Panc1 (cell line): ENCODE data around the gene NOXA1.

Source experiments
- POLR2AphosphoS5 ChIP-seq: IDR thresholded peaks from 2 replicates; pipeline ENCODE4 v1.6.1; 2012; ENCODE audit warnings: mild to moderate bottlenecking, low read depth, low read length, moderate library complexity
- SIN3A ChIP-seq: IDR thresholded peaks from 2 replicates; pipeline ENCODE4 v1.6.1; 2012; ENCODE audit warnings: low read depth, mild to moderate bottlenecking, low read length, moderate library complexity, borderline replicate concordance; ENCODE audit not compliant: insufficient read depth
- TF ChIP-seq, protein P1 (sequence below): fragments of 450-650 bp; IDR thresholded peaks from 2 replicates; pipeline ENCODE4 v1.5.1; 2017; ENCODE audit warnings: mild to moderate bottlenecking
- TF ChIP-seq, protein P2 (sequence below), 2 experiments: IDR thresholded peaks; 2 replicates each; pipeline ENCODE4 v1.6.1; 2011 to 2012; ENCODE audit warnings: low read depth in 2 of 2, control low read depth in 1 of 2, low read length in 1 of 2, mild to moderate bottlenecking in 1 of 2, moderate library complexity in 1 of 2; ENCODE audit not compliant: insufficient read depth in 1 of 2

DNA sequence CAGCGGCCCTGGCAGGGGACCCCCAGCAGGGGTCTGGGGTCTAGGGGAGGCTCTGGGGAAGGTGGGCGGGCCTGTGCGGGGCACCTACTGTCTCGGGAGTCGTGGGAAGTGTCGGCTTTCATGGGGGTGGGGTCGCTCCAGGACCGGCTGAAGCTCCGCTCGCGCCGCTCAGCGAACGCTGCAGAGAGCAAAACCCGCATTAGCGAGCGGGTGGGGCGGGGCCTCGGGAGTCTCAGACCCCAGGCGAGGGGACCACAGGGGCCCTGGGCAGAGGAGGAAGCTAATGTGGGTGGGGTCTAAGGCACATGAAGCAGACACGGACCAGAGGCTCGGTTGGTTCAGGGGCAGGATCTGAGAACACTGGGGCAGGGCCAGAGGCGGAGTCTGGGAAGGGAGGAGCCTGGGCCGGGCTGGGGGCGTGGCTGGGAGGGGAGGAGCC lies 30.5 kb downstream of the NOXA1 start:
- TF ChIP-seq, protein P1, sequence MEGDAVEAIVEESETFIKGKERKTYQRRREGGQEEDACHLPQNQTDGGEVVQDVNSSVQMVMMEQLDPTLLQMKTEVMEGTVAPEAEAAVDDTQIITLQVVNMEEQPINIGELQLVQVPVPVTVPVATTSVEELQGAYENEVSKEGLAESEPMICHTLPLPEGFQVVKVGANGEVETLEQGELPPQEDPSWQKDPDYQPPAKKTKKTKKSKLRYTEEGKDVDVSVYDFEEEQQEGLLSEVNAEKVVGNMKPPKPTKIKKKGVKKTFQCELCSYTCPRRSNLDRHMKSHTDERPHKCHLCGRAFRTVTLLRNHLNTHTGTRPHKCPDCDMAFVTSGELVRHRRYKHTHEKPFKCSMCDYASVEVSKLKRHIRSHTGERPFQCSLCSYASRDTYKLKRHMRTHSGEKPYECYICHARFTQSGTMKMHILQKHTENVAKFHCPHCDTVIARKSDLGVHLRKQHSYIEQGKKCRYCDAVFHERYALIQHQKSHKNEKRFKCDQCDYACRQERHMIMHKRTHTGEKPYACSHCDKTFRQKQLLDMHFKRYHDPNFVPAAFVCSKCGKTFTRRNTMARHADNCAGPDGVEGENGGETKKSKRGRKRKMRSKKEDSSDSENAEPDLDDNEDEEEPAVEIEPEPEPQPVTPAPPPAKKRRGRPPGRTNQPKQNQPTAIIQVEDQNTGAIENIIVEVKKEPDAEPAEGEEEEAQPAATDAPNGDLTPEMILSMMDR = no peak
- no peak for TF ChIP-seq SIN3A
- no peak for TF ChIP-seq POLR2AphosphoS5
- TF ChIP-seq, protein P2, sequence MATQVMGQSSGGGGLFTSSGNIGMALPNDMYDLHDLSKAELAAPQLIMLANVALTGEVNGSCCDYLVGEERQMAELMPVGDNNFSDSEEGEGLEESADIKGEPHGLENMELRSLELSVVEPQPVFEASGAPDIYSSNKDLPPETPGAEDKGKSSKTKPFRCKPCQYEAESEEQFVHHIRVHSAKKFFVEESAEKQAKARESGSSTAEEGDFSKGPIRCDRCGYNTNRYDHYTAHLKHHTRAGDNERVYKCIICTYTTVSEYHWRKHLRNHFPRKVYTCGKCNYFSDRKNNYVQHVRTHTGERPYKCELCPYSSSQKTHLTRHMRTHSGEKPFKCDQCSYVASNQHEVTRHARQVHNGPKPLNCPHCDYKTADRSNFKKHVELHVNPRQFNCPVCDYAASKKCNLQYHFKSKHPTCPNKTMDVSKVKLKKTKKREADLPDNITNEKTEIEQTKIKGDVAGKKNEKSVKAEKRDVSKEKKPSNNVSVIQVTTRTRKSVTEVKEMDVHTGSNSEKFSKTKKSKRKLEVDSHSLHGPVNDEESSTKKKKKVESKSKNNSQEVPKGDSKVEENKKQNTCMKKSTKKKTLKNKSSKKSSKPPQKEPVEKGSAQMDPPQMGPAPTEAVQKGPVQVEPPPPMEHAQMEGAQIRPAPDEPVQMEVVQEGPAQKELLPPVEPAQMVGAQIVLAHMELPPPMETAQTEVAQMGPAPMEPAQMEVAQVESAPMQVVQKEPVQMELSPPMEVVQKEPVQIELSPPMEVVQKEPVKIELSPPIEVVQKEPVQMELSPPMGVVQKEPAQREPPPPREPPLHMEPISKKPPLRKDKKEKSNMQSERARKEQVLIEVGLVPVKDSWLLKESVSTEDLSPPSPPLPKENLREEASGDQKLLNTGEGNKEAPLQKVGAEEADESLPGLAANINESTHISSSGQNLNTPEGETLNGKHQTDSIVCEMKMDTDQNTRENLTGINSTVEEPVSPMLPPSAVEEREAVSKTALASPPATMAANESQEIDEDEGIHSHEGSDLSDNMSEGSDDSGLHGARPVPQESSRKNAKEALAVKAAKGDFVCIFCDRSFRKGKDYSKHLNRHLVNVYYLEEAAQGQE (IDR thresholded peaks at IDR 0.05; ENCODE audit: insufficient read depth in 1 of 2, low read depth in 2 of 2, low read length in 1 of 2) = no peak
